HG03159 (cell line): Measurements from ENCODE around the gene EGFLAM.
A peak's percentile ranks its signal among the peaks of the same experiment; 100 is the strongest.

Source experiments
- ATAC-seq: cut with Tn5 transposase; IDR thresholded peaks from one replicate; pipeline ENCODE4 v1.9.1; 2021; ENCODE audit warnings: mild to moderate bottlenecking, moderate library complexity; ENCODE audit not compliant: unreplicated experiment

The EGFLAM gene

DNA sequence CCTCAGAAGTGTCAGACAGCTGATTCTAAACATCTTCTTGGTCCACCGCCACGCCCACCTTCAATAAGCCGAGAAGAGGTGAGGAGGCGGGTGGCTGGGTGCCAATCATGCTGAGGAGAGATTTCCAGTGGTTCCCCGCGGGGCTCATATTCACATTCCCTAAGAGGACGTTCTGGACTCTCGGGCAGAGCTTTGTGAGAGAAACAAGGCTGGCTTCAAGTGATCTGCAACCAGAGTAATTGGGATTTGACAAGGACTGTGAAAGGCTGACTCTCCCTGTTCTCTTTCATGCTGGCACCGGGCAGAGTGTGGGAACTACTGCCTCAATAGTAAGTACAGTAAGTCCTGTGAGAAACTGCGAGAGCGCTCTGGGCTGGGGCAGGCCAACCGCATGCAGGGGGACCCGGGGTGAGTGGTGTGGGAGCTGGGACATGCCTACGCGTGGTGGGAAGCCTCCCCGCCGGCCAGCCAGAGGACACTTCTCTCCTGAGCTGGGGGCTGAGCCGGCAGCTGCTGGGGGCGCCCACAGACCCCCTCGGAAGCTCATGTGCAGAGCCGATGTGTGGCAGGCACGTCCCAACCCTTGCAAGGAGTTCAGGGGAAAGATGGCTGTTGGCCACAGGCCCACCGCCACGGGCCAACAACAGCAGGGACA, 187.1 kb downstream of the EGFLAM start:
- ATAC-seq = no peak

DNA sequence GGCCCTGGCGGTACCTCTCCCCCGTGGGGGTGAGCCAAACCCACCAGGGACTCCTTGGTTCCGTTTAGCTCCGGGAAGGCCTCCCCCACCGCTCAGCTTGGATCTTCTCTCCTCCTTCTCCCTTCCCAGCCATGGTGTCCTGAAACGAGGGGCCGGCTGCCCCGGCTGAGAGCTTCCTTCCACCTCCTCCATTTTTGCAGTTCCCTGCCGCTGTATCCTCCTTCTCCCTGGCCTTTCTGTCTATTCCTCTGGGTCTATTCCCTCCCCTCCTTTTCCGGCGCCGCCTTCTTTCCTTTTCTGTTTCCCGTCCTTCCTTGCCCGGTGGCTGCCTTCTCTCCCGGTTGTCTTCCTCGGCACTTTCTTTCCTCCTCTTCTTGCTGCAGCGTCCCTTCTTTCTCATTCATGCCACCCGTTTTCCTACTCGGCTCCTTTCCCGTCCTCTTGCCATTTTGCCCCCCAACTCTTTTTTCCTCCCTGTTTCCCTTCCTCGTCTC, 187.7 kb downstream of the EGFLAM start:
- ATAC-seq = no peak

GRCh38 chr5:38447056-38447455, 188.7 kb downstream of the EGFLAM start:
- no peak for ATAC-seq

DNA sequence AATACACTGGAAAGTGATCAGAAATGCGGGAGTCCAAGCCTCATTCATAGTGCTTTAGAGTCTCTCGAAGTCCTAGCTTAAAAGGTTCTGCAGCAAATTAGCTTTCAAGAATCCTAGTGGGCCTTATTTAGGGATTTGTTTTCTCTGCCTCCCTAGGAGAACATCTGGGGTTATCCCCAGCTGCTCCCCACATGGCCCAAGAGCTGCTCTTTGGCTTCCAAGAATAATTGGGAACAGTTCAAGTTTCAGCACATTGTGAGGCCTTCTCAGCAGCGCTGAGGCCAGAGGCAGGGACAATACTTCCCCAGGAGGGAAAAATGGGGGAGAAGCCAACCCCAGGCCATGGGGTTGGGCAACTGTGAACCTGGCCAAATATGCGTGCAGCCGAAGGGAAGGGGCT, 189.4 kb downstream of the EGFLAM start:
- no peak for ATAC-seq

DNA sequence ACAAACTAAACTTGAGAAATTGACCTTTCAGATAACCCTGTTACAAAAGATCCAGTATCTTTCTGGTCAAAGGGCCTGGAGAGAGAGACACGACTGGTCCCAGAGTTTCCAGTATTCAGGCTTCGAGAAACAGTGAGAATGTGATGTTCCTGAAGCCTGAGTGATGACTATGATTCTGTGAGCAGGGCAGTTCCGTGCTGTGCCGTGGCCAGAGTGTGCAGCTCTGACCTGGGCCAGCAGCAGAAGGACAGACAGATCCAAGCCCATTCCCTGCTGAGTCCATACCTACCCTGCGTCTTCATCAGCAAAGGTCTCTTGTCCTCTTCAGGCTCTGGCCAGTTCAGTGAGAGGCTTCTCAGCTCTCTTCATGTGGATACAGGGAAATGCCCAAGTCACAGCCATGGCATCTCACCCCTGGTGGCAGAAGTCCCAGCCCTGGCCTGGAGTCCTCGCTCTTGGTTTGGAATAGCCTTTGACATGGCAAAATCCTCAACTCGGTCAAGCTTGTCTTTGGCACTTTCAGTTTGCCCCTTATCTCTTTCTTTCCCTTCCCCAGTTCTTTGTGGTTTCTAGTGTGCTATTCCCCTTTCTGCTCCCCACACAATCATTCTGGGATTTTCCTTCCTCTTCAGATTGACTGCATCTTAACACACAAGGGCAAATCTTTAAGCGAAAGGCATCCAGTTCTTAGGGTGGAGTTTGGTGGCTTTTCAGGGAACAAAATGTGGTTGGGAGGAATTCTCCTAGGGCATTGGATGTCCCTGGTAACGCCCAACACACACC, 190.4 kb downstream of the EGFLAM start:
- ATAC-seq = no peak

GRCh38 chr5:38450627-38451026, 192.3 kb downstream of the EGFLAM start:
- ATAC-seq = no peak

GRCh38 chr5:38451074-38451725, 192.8 kb downstream of the EGFLAM start:
- no peak for ATAC-seq

GRCh38 chr5:38452201-38452600, 193.8 kb downstream of the EGFLAM start:
- no peak for ATAC-seq

DNA sequence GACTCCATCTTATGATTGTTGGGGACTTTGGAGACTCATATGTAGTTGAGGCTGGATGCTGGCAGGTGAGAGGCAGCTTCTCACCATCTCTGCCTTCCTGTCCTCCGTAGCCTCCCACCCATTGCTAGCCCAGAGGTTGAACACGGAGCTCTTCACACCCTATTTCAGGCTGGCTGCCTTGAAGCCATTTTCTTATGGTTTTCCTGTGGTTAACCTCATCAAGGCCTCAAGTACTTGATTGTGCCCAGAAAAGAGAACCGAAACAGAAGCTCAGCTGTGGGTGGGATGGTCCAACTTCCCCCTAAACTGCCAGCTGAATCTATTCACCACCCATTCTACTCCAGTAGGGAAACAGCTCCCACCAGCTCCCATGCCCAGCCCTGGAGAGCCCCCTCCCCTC, 195.1 kb downstream of the EGFLAM start:
- peak; percentile 98 for ATAC-seq

DNA sequence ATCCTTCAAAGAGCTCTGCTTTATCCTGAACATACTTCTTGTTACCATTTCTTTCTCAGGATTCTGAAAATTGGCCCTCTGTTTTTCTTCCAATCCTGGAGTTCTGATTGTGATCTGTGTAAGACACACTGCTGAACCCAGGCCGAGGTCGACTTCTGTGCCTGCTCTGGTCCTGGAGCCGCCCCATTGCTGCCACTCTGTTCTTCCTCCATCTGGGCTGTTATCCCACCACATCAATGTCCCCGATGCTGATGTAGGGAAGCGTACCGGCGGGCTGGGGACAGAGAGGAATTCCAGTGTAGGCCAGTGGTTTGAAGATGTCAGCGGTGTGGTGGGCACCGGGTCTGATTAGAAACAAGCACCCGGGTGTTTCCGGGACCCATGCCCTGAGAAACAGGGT, 195.6 kb downstream of the EGFLAM start:
- peak; percentile 2 for ATAC-seq

DNA sequence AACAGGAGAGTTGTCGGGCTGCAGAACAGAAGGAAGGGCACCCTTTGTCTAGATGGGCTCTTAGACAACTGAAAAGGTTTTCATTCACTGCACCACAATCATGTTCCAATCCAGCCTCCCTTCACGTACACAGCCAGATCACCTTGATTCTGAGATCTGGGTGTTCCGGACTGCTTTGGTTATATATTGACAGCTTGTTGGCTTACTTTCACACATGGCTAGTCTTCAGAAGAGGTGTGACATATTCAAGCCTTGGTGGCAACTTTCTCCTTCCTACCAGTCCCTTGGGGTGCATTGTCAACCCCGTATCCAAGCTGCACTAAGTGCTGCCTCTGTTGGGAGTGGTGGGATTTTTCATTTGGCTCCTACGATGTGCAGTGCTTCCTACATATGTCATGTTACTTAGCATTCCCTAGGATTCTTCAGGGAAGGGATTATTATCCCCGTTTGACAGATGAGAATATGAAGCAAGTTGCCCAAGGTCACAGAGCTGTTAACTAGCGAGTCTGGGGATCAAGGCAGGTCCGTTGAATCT, 197.5 kb downstream of the EGFLAM start:
- peak; percentile 43 for ATAC-seq

- ATAC-seq = no peak
These were observed 198.5 kb downstream of the EGFLAM start for GRCh38 chr5:38456657-38457399.

- ATAC-seq = no peak
These were observed 199.8 kb downstream of the EGFLAM start for GRCh38 chr5:38458174-38458573.

DNA sequence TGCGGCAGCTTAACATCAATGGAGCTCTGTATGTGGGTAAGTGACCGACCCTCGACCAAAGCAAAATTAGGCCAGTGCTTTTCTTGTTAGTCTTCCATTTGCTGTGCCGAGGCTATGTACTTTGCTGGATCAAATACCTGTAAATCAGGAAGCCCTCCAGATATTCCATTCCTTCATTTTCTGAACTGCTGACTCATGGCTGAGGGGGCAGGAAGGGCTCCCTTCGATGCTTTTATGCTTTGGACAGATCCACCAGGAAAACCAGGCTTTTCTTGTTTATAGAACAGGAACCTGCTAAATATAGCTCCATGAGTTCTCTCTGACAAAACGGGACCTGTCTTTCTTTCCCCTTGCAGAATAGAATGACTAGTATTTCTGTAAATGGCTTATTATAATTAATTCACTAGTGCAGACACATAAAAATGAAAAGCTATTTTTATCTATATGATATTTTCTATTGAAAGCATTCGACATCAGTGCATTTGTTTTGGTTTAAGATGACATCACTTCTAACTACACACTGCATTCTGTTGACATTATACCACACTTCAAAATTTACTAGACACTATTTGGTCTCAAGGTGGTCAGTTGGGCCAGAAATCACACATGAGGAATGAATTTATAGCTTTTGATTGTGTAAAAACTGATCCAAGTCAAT, 204.7 kb downstream of the EGFLAM start:
- no peak for ATAC-seq

DNA sequence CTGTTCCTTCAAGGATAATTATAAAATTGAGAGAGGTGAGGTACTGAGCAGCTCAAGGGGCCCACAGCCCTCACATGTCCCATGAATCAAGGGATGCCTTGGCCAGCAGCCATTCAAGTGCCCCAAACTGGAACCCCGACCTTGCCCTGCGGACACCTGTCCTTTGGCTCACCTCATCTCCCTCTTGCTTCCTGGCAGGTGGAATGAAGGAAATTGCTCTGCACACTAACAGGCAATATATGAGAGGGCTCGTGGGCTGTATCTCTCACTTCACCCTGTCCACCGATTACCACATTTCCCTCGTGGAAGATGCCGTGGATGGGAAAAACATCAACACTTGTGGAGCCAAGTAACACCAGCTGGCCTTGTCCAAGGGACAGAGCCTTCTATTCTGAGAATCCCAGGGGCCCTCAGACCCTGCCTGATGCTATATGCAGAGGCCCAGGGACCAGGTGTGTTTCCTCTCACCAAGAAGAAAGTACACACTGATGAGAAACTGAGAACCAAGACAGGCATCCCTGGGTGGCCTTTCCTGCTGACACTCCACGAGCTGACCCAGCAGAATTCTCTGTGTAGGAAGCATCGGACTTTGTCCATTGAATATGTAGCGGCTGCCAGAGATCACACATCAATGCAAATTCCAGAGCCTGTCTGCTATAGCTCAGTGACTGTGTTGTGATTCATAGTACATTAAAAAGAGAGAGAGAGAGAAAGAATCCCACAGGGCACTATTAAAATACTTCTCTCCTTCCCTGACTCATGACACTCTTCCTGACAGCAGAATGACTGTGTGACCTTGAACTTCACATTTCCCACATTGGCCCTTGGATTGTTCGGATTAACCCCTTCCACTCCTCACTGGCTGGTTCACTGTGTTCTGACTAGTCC, 205.5 kb downstream of the EGFLAM start:
- ATAC-seq = no peak

- no peak for ATAC-seq
These were observed 206.7 kb downstream of the EGFLAM start for GRCh38 chr5:38465061-38465460.

DNA sequence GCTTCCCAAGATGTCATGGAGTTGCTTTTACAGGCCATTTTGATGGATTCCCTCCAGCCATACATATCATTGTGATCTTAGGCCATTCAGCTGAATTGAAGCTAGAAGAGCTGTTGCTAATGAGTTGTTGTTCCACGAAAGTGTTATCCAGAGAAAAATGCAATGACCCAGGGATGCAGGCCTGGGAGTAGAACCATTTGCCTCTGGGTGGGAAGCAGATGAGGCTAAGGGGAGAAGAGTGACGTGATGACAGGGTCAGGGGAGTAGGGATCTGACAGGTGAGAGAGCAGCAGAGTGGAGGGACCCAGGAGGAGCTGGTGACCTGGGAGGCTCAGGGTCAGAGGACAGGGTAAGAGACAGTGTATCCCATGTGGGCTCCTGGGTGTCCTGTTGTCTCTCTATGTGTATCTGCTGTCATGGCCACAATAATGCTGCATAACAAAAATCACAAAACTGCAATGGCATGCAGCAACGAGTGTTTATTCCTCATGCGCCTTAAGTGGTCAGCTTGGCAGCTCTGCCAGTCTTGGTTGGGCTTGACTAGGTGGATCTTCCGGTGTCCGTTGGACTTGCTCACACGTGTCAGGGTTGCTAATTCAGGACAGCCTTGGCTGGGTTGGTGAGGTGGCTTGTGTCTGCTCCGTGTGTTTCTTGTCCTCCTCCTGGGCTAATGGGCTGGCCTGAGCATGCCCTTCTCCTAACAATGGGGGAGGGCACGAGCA, 207.5 kb downstream of the EGFLAM start:
- no peak for ATAC-seq

GRCh38 chr5:38466424-38467189, 208.2 kb downstream of the EGFLAM start:
- no peak for ATAC-seq
